IMR-90 (cell line): ENCODE results near the gene RGN. TPM values are rescaled to one million over a fixed set of nuclear protein-coding genes. Genes with fewer than 3 reads are reported as not detected.

Experiments used
- ATAC-seq: fragments of 200-7000 bp; cut with Tn5 transposase; 2 replicates; pipeline ENCODE4 v1.9.1; 2020; ENCODE audit warnings: low read depth, mild to moderate bottlenecking, moderate library complexity
- BruUV-seq: library from RNA; stranded (reverse); fragments of 400-500 nt; replicated peaks from 2 replicates; lab custom pipeline; 2021; lab: Mats Ljungman, UMichigan
- CTCF ChIA-PET: fragments of 300-600 bp; formaldehyde crosslinking; extraction: SDS; loops from one replicate; lab custom pipeline; 2021; ENCODE audit warnings: antibody characterized with exemption; lab: Yijun Ruan, JAX
- POLR2A ChIA-PET: fragments of 300-600 bp; sonication (Branson Sonifier 250); formaldehyde crosslinking; loops from one replicate; lab custom pipeline; 2022; ENCODE audit warnings: antibody characterized with exemption; ENCODE audit not compliant: unreplicated experiment; lab: Charles Lee
- DNase-seq: peaks from one replicate; pipeline ENCODE4 v3.0.0; 2013
- H2AFZ ChIP-seq: replicated peaks from 2 replicates; pipeline ENCODE3; 2013; ENCODE audit warnings: low read length, mild to moderate bottlenecking; ENCODE audit not compliant: poor library complexity
- H2AK5ac ChIP-seq: 2 replicates; pipeline ENCODE4 v1.6.1; 2013; ENCODE audit warnings: low read depth, low read length, inconsistent platforms
- H2AK9ac ChIP-seq: replicated peaks from 2 replicates; pipeline ENCODE3; 2013; ENCODE audit warnings: mild to moderate bottlenecking, low read depth, low read length, moderate library complexity; ENCODE audit not compliant: poor library complexity
- H2BK120ac ChIP-seq: 2 replicates; pipeline ENCODE4 v1.6.1; 2013; ENCODE audit warnings: low read depth, low read length, inconsistent platforms
- H2BK15ac ChIP-seq: 3 replicates; pipeline ENCODE4 v1.6.1; 2013; ENCODE audit warnings: low read depth, low read length, inconsistent platforms
- H2BK20ac ChIP-seq: 2 replicates; pipeline ENCODE4 v1.6.1; 2013; ENCODE audit warnings: low read depth, mild to moderate bottlenecking, inconsistent platforms, low read length, moderate library complexity
- H2BK5ac ChIP-seq: 2 replicates; pipeline ENCODE4 v1.6.1; 2013; ENCODE audit warnings: mild to moderate bottlenecking, low read depth, low read length, inconsistent platforms; ENCODE audit not compliant: poor library complexity, severe bottlenecking
- H3K14ac ChIP-seq: replicated peaks from 2 replicates; pipeline ENCODE4 v1.6.1; 2013; ENCODE audit warnings: low read depth, low read length, inconsistent platforms
- H3K18ac ChIP-seq: 2 replicates; pipeline ENCODE4 v1.6.1; 2013; ENCODE audit warnings: low read depth, low read length, control low read depth
- H3K23ac ChIP-seq: 2 replicates; pipeline ENCODE4 v1.6.1; 2013; ENCODE audit warnings: low read depth, low read length, inconsistent platforms
- H3K27ac ChIP-seq: 2 replicates; pipeline ENCODE4 v1.5.1; 2013; ENCODE audit warnings: mild to moderate bottlenecking, control low read depth, low read length; ENCODE audit not compliant: insufficient read depth
- H3K27me3 ChIP-seq: 2 replicates; pipeline ENCODE4 v1.6.1; 2013; ENCODE audit warnings: low read length; ENCODE audit not compliant: control insufficient read depth, insufficient read depth
- H3K36me3 ChIP-seq: 2 replicates; pipeline ENCODE4 v1.6.1; 2013; ENCODE audit warnings: low read length, mixed read lengths; ENCODE audit not compliant: control insufficient read depth, insufficient read depth
- H3K4ac ChIP-seq: 2 replicates; pipeline ENCODE4 v1.6.1; 2013; ENCODE audit warnings: low read depth, low read length, inconsistent platforms
- H3K4me1 ChIP-seq: 2 replicates; pipeline ENCODE4 v1.6.1; 2013; ENCODE audit warnings: low read length, mixed read lengths; ENCODE audit not compliant: control insufficient read depth, insufficient read depth
- H3K4me2 ChIP-seq: 2 replicates; pipeline ENCODE4 v1.6.1; 2013; ENCODE audit warnings: low read depth, mild to moderate bottlenecking, control low read depth, low read length, moderate library complexity
- H3K4me3 ChIP-seq: 2 replicates; pipeline ENCODE4 v1.5.1; 2013; ENCODE audit warnings: low read depth, mild to moderate bottlenecking, control low read depth, low read length, moderate library complexity; ENCODE audit not compliant: insufficient read depth
- H3K56ac ChIP-seq: 2 replicates; pipeline ENCODE4 v1.6.1; 2013; ENCODE audit warnings: low read length, inconsistent platforms; ENCODE audit not compliant: insufficient read depth; ENCODE audit errors: extremely low read depth
- H3K79me1 ChIP-seq, 2 experiments: 2 replicates each; pipeline ENCODE4 v1.6.1; 2013; ENCODE audit warnings: low read length in 2 of 2, inconsistent platforms in 1 of 2, low read depth in 1 of 2
- H3K9ac ChIP-seq: 2 replicates; pipeline ENCODE4 v1.6.1; 2013; ENCODE audit warnings: low read depth, low read length, control low read depth
- H3K9me1 ChIP-seq: 2 replicates; pipeline ENCODE4 v1.6.1; 2013; ENCODE audit warnings: low read length, inconsistent platforms; ENCODE audit not compliant: insufficient read depth
- H3K9me3 ChIP-seq: 2 replicates; pipeline ENCODE4 v1.6.1; 2013; ENCODE audit warnings: low read length; ENCODE audit not compliant: control insufficient read depth, insufficient read depth
- H4K20me1 ChIP-seq: 2 replicates; pipeline ENCODE4 v1.6.1; 2013; ENCODE audit warnings: low read length, inconsistent platforms; ENCODE audit not compliant: insufficient read depth
- H4K5ac ChIP-seq: 2 replicates; pipeline ENCODE4 v1.6.1; 2013; ENCODE audit warnings: mild to moderate bottlenecking, low read depth, low read length, control low read depth
- H4K8ac ChIP-seq, 2 experiments: 2 replicates each; pipeline ENCODE4 v1.6.1; 2013; ENCODE audit warnings: low read depth in 2 of 2, low read length in 2 of 2, control low read depth in 1 of 2, inconsistent platforms in 1 of 2
- H4K91ac ChIP-seq: 2 replicates; pipeline ENCODE4 v1.6.1; 2013; ENCODE audit warnings: low read depth, low read length, inconsistent platforms; ENCODE audit not compliant: insufficient read depth
- BHLHE40 ChIP-seq: fragments of 150-350 bp; IDR thresholded peaks from 2 replicates; pipeline ENCODE4 v1.6.1; 2016; ENCODE audit warnings: mild to moderate bottlenecking, low read depth, low read length
- CTCF ChIP-seq: conservative IDR thresholded peaks from 2 replicates; pipeline ENCODE4 v1.5.1; 2012; ENCODE audit warnings: mild to moderate bottlenecking, low read depth, low read length, improper control_type of control experiment
- NFE2L2 ChIP-seq: fragments of 150-350 bp; IDR thresholded peaks from 2 replicates; pipeline ENCODE4 v1.6.1; 2016; ENCODE audit warnings: low read depth, mild to moderate bottlenecking, low read length
- POLR2A ChIP-seq: IDR thresholded peaks from 2 replicates; pipeline ENCODE4 v1.6.1; 2012; ENCODE audit warnings: mild to moderate bottlenecking, low read depth, low read length
- RAD21 ChIP-seq: IDR thresholded peaks from 2 replicates; pipeline ENCODE4 v1.6.1; 2012; ENCODE audit warnings: low read length, improper control_type of control experiment
- RCOR1 ChIP-seq: IDR thresholded peaks from 2 replicates; pipeline ENCODE4 v1.6.1; 2012; ENCODE audit warnings: mild to moderate bottlenecking, low read length, improper control_type of control experiment; ENCODE audit not compliant: insufficient replicate concordance
- USF2 ChIP-seq: fragments of 150-350 bp; IDR thresholded peaks from 2 replicates; pipeline ENCODE4 v1.6.1; 2017; ENCODE audit warnings: mild to moderate bottlenecking, antibody characterized with exemption, low read length, low read depth
- WGBS, 2 experiments: methylation state at CpG; one replicate each; pipeline versions ENCODE4 v1.1.5 to v1.1.7; 2013; ENCODE audit warnings: missing lambda C conversion rate in 2 of 2; ENCODE audit not compliant: insufficient read length in 1 of 2; ENCODE audit errors: extremely low coverage in 2 of 2; 5-methylcytosine and 5-hydroxymethylcytosine counted together
- dilution Hi-C: fragments of 300-500 bp; cut with HindIII; formaldehyde crosslinking; loops from one replicate; pipeline ENCODE4 v1.14.3; 2018; ENCODE audit warnings: low sequenced_read_pairs; ENCODE audit not compliant: unreplicated experiment
- in situ Hi-C: fragments of 300-500 bp; cut with MboI; formaldehyde crosslinking; loops from 3 replicates; pipeline ENCODE4 v1.14.3; 2019; ENCODE audit warnings: low sequenced_read_pairs, inconsistent platforms, mixed read lengths
- intact Hi-C: fragments of 100-400 bp; cut with micrococcal nuclease; formaldehyde crosslinking; loops from 2 replicates; pipeline ENCODE4 v1.10.0; 2022
- polyA plus RNA-seq, 3 experiments: library from polyadenylated mRNA; depleted of rRNA; stranded (reverse); fragments of >200 nt; gene quantifications; 2 replicates each; pipeline ENCODE4 v1.2.3, GENCODE V29; 2012; ENCODE audit warnings: low replicate concordance in 1 of 3
- total RNA-seq: library from RNA; depleted of rRNA; stranded (reverse); fragments of >200 nt; gene quantifications from 2 replicates; pipeline ENCODE4 v1.2.3, GENCODE V29; 2012

RGN gene
- total and polyA plus RNA-seq, 2 of the 4 experiments (the other 2 are of a cell fraction): 0.18 to 0.26 TPM

- WGBS, 2 experiments: no CpG with 5 or more reads among the region's 5 CpGs
- Histone ChIP-seq H3K27ac (no peak overlapping the region), H3K36me3 (no peaks in the 10 kb centered on the region), H2BK120ac (no peak overlapping the region), H2AK5ac (no peak overlapping the region), H2BK20ac (no peak overlapping the region), H3K56ac (no peak overlapping the region), H3K14ac (no peak overlapping the region), H3K9me1 (no peaks in the 10 kb centered on the region), H3K27me3 (peaks cover 19% of the 10 kb centered on the region), H2BK15ac (no peak overlapping the region), H4K20me1 (no peaks in the 10 kb centered on the region), H3K79me1 (no peaks in the 10 kb centered on the region), H4K8ac (no peak overlapping the region), H4K5ac (no peak overlapping the region), H3K9ac (no peak overlapping the region), H3K4me3 (no peak overlapping the region), H2AK9ac (peak overlapping the region; percentile 55), H3K4me1 (no peaks in the 10 kb centered on the region), H2BK5ac (no peak overlapping the region), H4K91ac (no peak overlapping the region), H3K23ac (no peak overlapping the region), H2AFZ (no peak overlapping the region), H3K9me3 (no peaks in the 10 kb centered on the region), H3K4me2 (no peak overlapping the region), H3K4ac (no peak overlapping the region), H3K18ac (no peak overlapping the region)
- in situ Hi-C loops (no loop called here), dilution Hi-C loops (no loop called here), intact Hi-C loops (no loop called here)
- DNase-seq: no peak
- ChIA-PET CTCF (no interaction called here), POLR2A (no interaction called here)
- no TSS peak for BruUV-seq
- ATAC-seq: no peak
- no peak for TF ChIP-seq BHLHE40
- no peak for TF ChIP-seq RAD21
- no peak for TF ChIP-seq CTCF
- TF ChIP-seq RCOR1: no peak
- TF ChIP-seq USF2: no peak
- TF ChIP-seq POLR2A: no peak
- TF ChIP-seq NFE2L2: no peak
Measured at GRCh38 chrX:47080915-47081236, 2.6 kb downstream of the RGN start.
